HepG2 (cell line): Measurements from ENCODE around the gene CHST3. TPM values are rescaled to one million over a fixed set of nuclear protein-coding genes. Genes with fewer than 3 reads are reported as not detected.

Source experiments
- AGO1 ChIP-seq: fragments of 200-400 bp; formaldehyde crosslinking; IDR thresholded peaks from 2 replicates; pipeline ENCODE4 v1.6.1; 2017; ENCODE audit warnings: mild to moderate bottlenecking, low read depth, low read length, moderate library complexity; ENCODE audit not compliant: poor library complexity, severe bottlenecking
- AHR ChIP-seq: IDR thresholded peaks from 2 replicates; pipeline ENCODE4 v1.6.1; 2018; ENCODE audit warnings: missing genetic modification reagents, missing compliant biosample characterization
- ARID2 ChIP-seq: sonication (generic); formaldehyde crosslinking; IDR thresholded peaks from 2 replicates; pipeline ENCODE4 v1.8.1; 2022; ENCODE audit warnings: mild to moderate bottlenecking, missing genetic modification reagents, borderline replicate concordance
- E2F2 ChIP-seq: sonication (generic); formaldehyde crosslinking; IDR thresholded peaks from 2 replicates; pipeline ENCODE4 v1.4.0; 2020; ENCODE audit warnings: missing genetic modification reagents, borderline replicate concordance
- FOXA1 ChIP-seq, 2 experiments: fragments of 450-650 bp in 1 of 2; sonication (generic) in 1 of 2; formaldehyde crosslinking in 1 of 2; IDR thresholded peaks; 2 replicates each; pipeline versions ENCODE4 v1.4.0 to v1.6.1; 2016 to 2020; ENCODE audit warnings: missing genetic modification reagents in 1 of 2
- HNF4G ChIP-seq, 2 experiments: sonication (generic) in 1 of 2; formaldehyde crosslinking in 1 of 2; IDR thresholded peaks; 2 replicates each; pipeline versions ENCODE4 v1.4.0 to v1.6.1; 2011 to 2020; ENCODE audit warnings: borderline replicate concordance in 2 of 2, low read depth in 2 of 2, mild to moderate bottlenecking in 2 of 2, low read length in 1 of 2, missing genetic modification reagents in 1 of 2, moderate library complexity in 1 of 2
- JARID2 ChIP-seq: sonication (generic); formaldehyde crosslinking; IDR thresholded peaks from 2 replicates; pipeline ENCODE4 v1.8.1; 2023; ENCODE audit warnings: missing genetic modification reagents, inconsistent platforms; ENCODE audit not compliant: insufficient replicate concordance
- MED13 ChIP-seq: sonication (generic); formaldehyde crosslinking; IDR thresholded peaks from 2 replicates; pipeline ENCODE4 v1.5.0; 2020; ENCODE audit warnings: missing genetic modification reagents
- MTA1 ChIP-seq: sonication (generic); formaldehyde crosslinking; IDR thresholded peaks from 2 replicates; pipeline ENCODE4 v1.4.0; 2020; ENCODE audit warnings: missing genetic modification reagents, mild to moderate bottlenecking, borderline replicate concordance
- REXO4 ChIP-seq: sonication (generic); formaldehyde crosslinking; IDR thresholded peaks from 2 replicates; pipeline ENCODE4 v1.8.0; 2022; ENCODE audit warnings: missing genetic modification reagents, mild to moderate bottlenecking, borderline replicate concordance
- SMAD9 ChIP-seq: sonication (generic); formaldehyde crosslinking; IDR thresholded peaks from 2 replicates; pipeline ENCODE4 v1.5.1; 2020; ENCODE audit warnings: mild to moderate bottlenecking, missing genetic modification reagents
- TBL1XR1 ChIP-seq: fragments of 150-350 bp; IDR thresholded peaks from 2 replicates; pipeline ENCODE4 v1.6.1; 2014; ENCODE audit warnings: borderline replicate concordance, low read length; ENCODE audit not compliant: partially characterized antibody
- ZFP37 ChIP-seq: sonication (generic); formaldehyde crosslinking; IDR thresholded peaks from 2 replicates; pipeline ENCODE4 v1.4.0; 2020; ENCODE audit warnings: missing genetic modification reagents, borderline replicate concordance
- ZFP41 ChIP-seq: sonication (generic); formaldehyde crosslinking; IDR thresholded peaks from 2 replicates; pipeline ENCODE4 v1.4.0; 2020; ENCODE audit warnings: mild to moderate bottlenecking, missing genetic modification reagents, borderline replicate concordance
- ZFY ChIP-seq: sonication (generic); formaldehyde crosslinking; IDR thresholded peaks from 2 replicates; pipeline ENCODE4 v1.4.0; 2020; ENCODE audit warnings: missing genetic modification reagents
- ZNF292 ChIP-seq: sonication (generic); formaldehyde crosslinking; IDR thresholded peaks from 2 replicates; pipeline ENCODE4 v1.8.1; 2022; ENCODE audit warnings: mild to moderate bottlenecking, low read depth, missing genetic modification reagents, borderline replicate concordance
- ZNF383 ChIP-seq: sonication (generic); formaldehyde crosslinking; IDR thresholded peaks from 2 replicates; pipeline ENCODE4 v1.4.0; 2020; ENCODE audit warnings: missing genetic modification reagents, mild to moderate bottlenecking, borderline replicate concordance
- ZNF441 ChIP-seq: sonication (generic); formaldehyde crosslinking; IDR thresholded peaks from 2 replicates; pipeline ENCODE4 v1.7.0; 2021; ENCODE audit warnings: missing genetic modification reagents, borderline replicate concordance
- ZNF557 ChIP-seq: sonication (generic); formaldehyde crosslinking; IDR thresholded peaks from 2 replicates; pipeline ENCODE4 v1.4.0; 2020; ENCODE audit warnings: missing genetic modification reagents
- ZNF670 ChIP-seq: sonication (generic); formaldehyde crosslinking; IDR thresholded peaks from 2 replicates; pipeline ENCODE4 v1.8.0; 2022; ENCODE audit warnings: mild to moderate bottlenecking, missing genetic modification reagents, borderline replicate concordance
- ZNF788 ChIP-seq: sonication (generic); formaldehyde crosslinking; IDR thresholded peaks from 2 replicates; pipeline ENCODE4 v1.5.0; 2020; ENCODE audit warnings: mild to moderate bottlenecking, missing genetic modification reagents, borderline replicate concordance
- polyA plus RNA-seq, 8 experiments: library from polyadenylated mRNA; depleted of rRNA in 3 of 8; stranded (reverse) in 7 of 8; unstranded in 1 of 8; fragments of >200 nt; fragmentation: Illumina TruSeq in 4 of 8; extraction: Trizol in 4 of 8; gene quantifications; 2 replicates each; pipeline versions ENCODE4 v1.2.1 to v1.2.3, GENCODE V29; 2011 to 2016; ENCODE audit warnings: low read depth in 4 of 8, missing spikeins in 1 of 8, mixed read lengths in 1 of 8; ENCODE audit not compliant: insufficient read depth in 1 of 8
- total RNA-seq, 5 experiments: library from RNA; depleted of rRNA; stranded (reverse); fragments of >200 nt; fragmentation: Illumina TruSeq; extraction: Trizol; gene quantifications; 2 replicates each; pipeline ENCODE4 v1.2.3, GENCODE V29; 2016; ENCODE audit warnings: low read depth in 1 of 5
- TF ChIP-seq, protein P1 (sequence below): sonication (generic); formaldehyde crosslinking; IDR thresholded peaks from 2 replicates; pipeline ENCODE4 v1.4.0; 2020; ENCODE audit warnings: missing genetic modification reagents, borderline replicate concordance

The CHST3 gene
- total and polyA plus RNA-seq, 2 of the 13 experiments (the other 11 are each of a cell fraction or from before 2014, with no cell fraction given) = 7.2 to 18.7 TPM

DNA sequence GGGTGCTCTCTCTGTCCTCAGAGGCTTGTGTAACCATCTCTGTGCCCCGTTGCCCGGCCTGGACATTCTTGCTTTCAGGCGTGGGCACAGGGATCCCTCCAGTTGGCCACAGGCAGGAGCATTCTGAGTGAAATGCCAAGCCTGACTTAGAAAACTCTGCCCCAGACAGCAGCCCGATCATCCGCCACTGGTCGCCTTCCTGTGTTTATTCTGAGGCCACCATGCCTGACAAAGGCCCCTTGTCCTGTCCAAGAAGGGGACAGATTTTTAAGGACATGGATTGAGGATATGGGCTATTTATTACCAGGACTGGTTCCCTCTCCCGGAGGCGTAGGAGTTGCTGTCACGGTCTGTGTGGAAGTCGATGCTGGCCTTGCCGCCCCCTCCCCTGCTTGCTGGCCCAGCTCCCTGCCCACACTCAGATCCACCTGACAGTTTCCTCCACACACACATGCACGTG lies 69.9 kb downstream of the CHST3 start (continued):
- TF ChIP-seq, protein P1, sequence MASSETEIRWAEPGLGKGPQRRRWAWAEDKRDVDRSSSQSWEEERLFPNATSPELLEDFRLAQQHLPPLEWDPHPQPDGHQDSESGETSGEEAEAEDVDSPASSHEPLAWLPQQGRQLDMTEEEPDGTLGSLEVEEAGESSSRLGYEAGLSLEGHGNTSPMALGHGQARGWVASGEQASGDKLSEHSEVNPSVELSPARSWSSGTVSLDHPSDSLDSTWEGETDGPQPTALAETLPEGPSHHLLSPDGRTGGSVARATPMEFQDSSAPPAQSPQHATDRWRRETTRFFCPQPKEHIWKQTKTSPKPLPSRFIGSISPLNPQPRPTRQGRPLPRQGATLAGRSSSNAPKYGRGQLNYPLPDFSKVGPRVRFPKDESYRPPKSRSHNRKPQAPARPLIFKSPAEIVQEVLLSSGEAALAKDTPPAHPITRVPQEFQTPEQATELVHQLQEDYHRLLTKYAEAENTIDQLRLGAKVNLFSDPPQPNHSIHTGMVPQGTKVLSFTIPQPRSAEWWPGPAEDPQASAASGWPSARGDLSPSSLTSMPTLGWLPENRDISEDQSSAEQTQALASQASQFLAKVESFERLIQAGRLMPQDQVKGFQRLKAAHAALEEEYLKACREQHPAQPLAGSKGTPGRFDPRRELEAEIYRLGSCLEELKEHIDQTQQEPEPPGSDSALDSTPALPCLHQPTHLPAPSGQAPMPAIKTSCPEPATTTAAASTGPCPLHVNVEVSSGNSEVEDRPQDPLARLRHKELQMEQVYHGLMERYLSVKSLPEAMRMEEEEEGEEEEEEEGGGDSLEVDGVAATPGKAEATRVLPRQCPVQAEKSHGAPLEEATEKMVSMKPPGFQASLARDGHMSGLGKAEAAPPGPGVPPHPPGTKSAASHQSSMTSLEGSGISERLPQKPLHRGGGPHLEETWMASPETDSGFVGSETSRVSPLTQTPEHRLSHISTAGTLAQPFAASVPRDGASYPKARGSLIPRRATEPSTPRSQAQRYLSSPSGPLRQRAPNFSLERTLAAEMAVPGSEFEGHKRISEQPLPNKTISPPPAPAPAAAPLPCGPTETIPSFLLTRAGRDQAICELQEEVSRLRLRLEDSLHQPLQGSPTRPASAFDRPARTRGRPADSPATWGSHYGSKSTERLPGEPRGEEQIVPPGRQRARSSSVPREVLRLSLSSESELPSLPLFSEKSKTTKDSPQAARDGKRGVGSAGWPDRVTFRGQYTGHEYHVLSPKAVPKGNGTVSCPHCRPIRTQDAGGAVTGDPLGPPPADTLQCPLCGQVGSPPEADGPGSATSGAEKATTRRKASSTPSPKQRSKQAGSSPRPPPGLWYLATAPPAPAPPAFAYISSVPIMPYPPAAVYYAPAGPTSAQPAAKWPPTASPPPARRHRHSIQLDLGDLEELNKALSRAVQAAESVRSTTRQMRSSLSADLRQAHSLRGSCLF = no peak
- TF ChIP-seq TBL1XR1 = no peak
- no peak for TF ChIP-seq SMAD9 (CRISPR knock-in tag)
- no peak for TF ChIP-seq REXO4 (CRISPR knock-in tag)
- no peak for TF ChIP-seq MED13 (CRISPR knock-in tag)
- peak; percentile 45; the same call in 1 of the 2 replicates for TF ChIP-seq ZNF788 (CRISPR knock-in tag)
- no peak for TF ChIP-seq AHR (CRISPR knock-in tag)
- no peak for TF ChIP-seq HNF4G (IDR thresholded peaks at IDR 0.05; ENCODE audit: borderline replicate concordance, low read depth, low read length)
- no peak for TF ChIP-seq HNF4G (CRISPR knock-in tag; IDR thresholded peaks at IDR 0.05; ENCODE audit: borderline replicate concordance, low read depth)
- TF ChIP-seq ZFY (CRISPR knock-in tag) = peak; percentile 29; the same call in 1 of the 2 replicates
- TF ChIP-seq ZNF292 (CRISPR knock-in tag) = 0 out of 2 replicates have a peak, but pooled peaks have one; percentile 40
- no peak for TF ChIP-seq ZFP37
- TF ChIP-seq ZFP41 (CRISPR knock-in tag) = no peak
- no peak for TF ChIP-seq ZNF383 (CRISPR knock-in tag)
- TF ChIP-seq ZNF441 (CRISPR knock-in tag) = no peak
- no peak for TF ChIP-seq JARID2 (CRISPR knock-in tag)
- no peak for TF ChIP-seq ZNF557 (CRISPR knock-in tag)
- TF ChIP-seq AGO1 = no peak
- no peak for TF ChIP-seq MTA1
- no peak for TF ChIP-seq FOXA1 (IDR thresholded peaks at IDR 0.05)
- TF ChIP-seq FOXA1 (CRISPR knock-in tag; IDR thresholded peaks at IDR 0.05) = peak; percentile 59
- TF ChIP-seq ZNF670 (CRISPR knock-in tag) = no peak
- TF ChIP-seq ARID2 (CRISPR knock-in tag) = no peak
- TF ChIP-seq E2F2 (CRISPR knock-in tag) = no peak
